Parathyroid adenoma (tissue), 2 donors: Measurements from ENCODE around the gene ARHGAP9.

ENCODE experiments used
- H2AFZ ChIP-seq: fragments of 300-600 bp; sonication (generic); one replicate; pipeline ENCODE4 v1.7.0; 2017; ENCODE audit warnings: antibody characterized with exemption, mild to moderate bottlenecking
- H3K27ac ChIP-seq: fragments of 300-600 bp; sonication (generic); one replicate; pipeline ENCODE4 v1.7.0; 2017
- H3K27me3 ChIP-seq: fragments of 300-600 bp; sonication (generic); one replicate; pipeline ENCODE4 v1.7.0; 2017; ENCODE audit warnings: low read length; ENCODE audit not compliant: control insufficient read depth, insufficient read depth
- H3K36me3 ChIP-seq: fragments of 300-600 bp; sonication (generic); one replicate; pipeline ENCODE4 v1.7.0; 2017; ENCODE audit warnings: low read length; ENCODE audit not compliant: control insufficient read depth, insufficient read depth
- H3K4me1 ChIP-seq: fragments of 300-600 bp; sonication (generic); one replicate; pipeline ENCODE4 v1.7.0; 2017; ENCODE audit warnings: control low read depth
- H3K4me2 ChIP-seq: fragments of 300-600 bp; sonication (generic); one replicate; pipeline ENCODE4 v1.7.0; 2017; ENCODE audit warnings: low read length
- H3K4me3 ChIP-seq: fragments of 300-600 bp; sonication (generic); one replicate; pipeline ENCODE4 v1.7.0; 2017; ENCODE audit warnings: low read depth, low read length
- H3K79me2 ChIP-seq: fragments of 300-600 bp; sonication (generic); one replicate; pipeline ENCODE4 v1.7.0; 2017; ENCODE audit warnings: control low read depth
- H3K9ac ChIP-seq: fragments of 300-600 bp; sonication (generic); one replicate; pipeline ENCODE4 v1.7.0; 2017; ENCODE audit warnings: mild to moderate bottlenecking
- H3K9me3 ChIP-seq: fragments of 300-600 bp; sonication (generic); one replicate; pipeline ENCODE4 v1.7.0; 2017; ENCODE audit warnings: low read length; ENCODE audit not compliant: control insufficient read depth
- TF ChIP-seq, protein P1 (sequence below): fragments of 300-600 bp; sonication (generic); IDR thresholded peaks from one replicate; pipeline ENCODE4 v1.7.0; 2017; ENCODE audit warnings: antibody characterized with exemption, mild to moderate bottlenecking
- donor health status: primary hyperparathyroidism.

The ARHGAP9 gene

DNA sequence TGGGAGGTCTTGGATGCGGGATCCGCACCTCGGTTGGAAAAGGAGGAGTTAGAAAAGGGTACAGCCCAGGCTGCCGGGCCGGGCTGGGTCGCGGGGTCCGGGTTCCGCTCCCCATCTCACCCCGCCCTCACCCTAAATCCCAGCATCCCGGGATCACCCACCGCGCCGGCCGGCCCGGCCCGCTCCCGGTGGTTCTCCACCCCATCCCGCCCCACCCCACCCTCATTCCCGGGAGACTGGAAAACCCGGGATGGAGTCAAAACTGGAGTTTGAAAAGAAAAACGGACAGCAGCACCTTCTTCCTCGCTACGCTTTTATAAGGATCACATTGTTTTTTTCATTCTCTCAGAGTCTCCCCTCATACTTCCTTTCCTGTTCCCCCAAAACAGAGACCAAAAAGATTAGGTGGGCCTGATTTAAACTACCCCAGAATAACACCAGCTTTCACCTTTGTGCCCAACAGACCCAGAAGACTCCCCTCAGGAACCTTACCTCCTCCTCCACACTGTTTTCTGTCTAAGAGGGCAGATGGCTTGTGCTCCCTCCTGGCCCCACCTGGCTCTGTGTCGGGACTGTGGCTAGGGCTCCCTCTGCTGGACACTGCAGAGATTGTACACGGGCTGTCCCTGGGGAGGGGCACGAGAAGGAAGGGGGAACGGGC lies 17.3 kb downstream of the ARHGAP9 start:
- Histone ChIP-seq H3K36me3 (no peaks in the 10 kb centered on the region), H2AFZ (peak overlapping the region; percentile 68), H3K4me1 (peaks cover 8% of the 10 kb centered on the region), H3K27ac (peak overlapping the region; percentile 26), H3K79me2 (no peaks in the 10 kb centered on the region), H3K4me3 (peak overlapping the region; percentile 72), H3K9ac (no peak overlapping the region), H3K4me2 (peak overlapping the region; percentile 81), H3K9me3 (no peaks in the 10 kb centered on the region), H3K27me3 (no peaks in the 10 kb centered on the region)
- TF ChIP-seq, protein P1, sequence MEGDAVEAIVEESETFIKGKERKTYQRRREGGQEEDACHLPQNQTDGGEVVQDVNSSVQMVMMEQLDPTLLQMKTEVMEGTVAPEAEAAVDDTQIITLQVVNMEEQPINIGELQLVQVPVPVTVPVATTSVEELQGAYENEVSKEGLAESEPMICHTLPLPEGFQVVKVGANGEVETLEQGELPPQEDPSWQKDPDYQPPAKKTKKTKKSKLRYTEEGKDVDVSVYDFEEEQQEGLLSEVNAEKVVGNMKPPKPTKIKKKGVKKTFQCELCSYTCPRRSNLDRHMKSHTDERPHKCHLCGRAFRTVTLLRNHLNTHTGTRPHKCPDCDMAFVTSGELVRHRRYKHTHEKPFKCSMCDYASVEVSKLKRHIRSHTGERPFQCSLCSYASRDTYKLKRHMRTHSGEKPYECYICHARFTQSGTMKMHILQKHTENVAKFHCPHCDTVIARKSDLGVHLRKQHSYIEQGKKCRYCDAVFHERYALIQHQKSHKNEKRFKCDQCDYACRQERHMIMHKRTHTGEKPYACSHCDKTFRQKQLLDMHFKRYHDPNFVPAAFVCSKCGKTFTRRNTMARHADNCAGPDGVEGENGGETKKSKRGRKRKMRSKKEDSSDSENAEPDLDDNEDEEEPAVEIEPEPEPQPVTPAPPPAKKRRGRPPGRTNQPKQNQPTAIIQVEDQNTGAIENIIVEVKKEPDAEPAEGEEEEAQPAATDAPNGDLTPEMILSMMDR = peak; percentile 96

DNA sequence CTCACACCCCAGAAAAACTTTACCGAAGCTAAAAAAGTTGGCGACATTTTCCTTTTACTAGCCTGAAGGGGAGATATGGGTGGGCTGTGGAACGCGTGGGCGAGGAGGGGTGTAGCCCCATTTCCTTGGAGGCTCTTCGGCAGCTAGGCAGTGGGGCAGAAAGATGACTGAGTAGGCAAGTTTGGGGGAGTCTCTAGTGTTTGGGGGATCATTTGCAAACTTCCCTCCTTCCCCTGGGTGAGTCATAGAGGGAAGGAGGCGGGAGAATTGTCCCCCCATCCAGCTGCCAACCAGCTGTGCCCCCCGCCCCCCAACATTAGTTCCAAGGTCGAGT lies 17.8 kb downstream of the ARHGAP9 start:
- peak overlapping the region; percentile 81 for H3K4me2 ChIP-seq
- H3K9me3 ChIP-seq = no peaks in the 10 kb centered on the region
- H3K4me1 ChIP-seq = peaks cover 8% of the 10 kb centered on the region
- H3K4me3 ChIP-seq = peak overlapping the region; percentile 72
- peak overlapping the region; percentile 2 for H2AFZ ChIP-seq
- H3K27ac ChIP-seq = no peak overlapping the region
- no peaks in the 10 kb centered on the region for H3K27me3 ChIP-seq
- TF ChIP-seq, protein P1 = no peak
- no peaks in the 10 kb centered on the region for H3K36me3 ChIP-seq
- H3K79me2 ChIP-seq = no peaks in the 10 kb centered on the region
- no peak overlapping the region for H3K9ac ChIP-seq

DNA sequence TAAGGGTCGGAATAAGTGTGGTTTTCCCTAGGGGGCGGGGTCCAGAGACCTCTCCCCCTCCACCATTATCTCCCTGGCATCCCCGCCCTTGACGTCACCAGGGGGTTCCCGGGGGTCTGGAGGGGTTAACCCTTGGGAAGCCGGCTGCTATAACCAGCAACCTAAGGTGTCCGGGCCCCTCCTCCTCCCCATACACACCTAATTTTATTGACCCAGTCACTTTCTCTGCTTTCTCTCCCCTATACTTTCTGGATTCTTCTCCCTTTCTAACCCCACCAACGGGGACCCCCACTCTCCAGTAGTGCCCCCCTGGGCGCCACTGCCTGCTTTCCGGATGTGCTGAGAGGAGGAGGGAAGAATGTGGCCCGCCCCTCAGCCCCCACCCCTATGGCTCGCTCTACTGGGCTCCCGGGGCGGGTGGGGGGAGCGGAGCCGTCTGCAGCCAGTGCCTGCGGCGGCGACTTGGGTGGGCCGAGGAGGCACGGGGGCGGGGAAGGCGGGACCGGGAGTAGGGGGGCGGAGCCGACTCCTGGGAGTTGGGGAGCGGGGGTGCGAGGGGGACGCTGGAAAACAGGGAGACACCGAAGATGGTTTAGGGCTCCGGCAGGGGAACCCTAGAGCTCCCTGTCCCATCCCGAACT lies 18.3 kb downstream of the ARHGAP9 start:
- Histone ChIP-seq H3K9me3 (no peaks in the 10 kb centered on the region), H3K4me3 (peak overlapping the region; percentile 72), H3K36me3 (no peaks in the 10 kb centered on the region), H3K27me3 (no peaks in the 10 kb centered on the region), H3K4me1 (peaks cover 8% of the 10 kb centered on the region), H3K27ac (no peak overlapping the region), H2AFZ (peak overlapping the region; percentile 2), H3K9ac (no peak overlapping the region), H3K79me2 (no peaks in the 10 kb centered on the region), H3K4me2 (peak overlapping the region; percentile 81)
- TF ChIP-seq, protein P1 = no peak

DNA sequence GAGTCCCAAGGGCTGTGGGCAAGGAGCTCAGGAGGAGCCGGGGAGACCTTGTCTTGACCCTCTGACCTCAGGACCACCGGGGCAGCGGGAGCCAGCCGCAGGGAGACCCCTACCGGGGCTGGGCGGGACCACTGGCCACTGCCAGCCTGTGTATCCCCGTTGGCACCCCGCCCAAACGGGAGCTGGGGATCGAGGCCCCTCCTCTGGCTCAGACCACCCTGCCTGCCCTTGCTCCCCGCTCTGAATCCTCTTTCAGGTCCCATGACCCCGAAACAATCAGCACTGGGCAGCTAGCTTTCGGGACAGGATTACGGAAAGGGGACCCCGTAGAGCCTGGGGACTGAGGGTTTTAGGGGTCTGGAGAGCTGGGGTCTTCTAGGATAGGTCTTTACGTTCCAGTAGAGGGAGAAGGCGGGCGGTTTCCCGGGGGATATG lies 18.8 kb downstream of the ARHGAP9 start:
- TF ChIP-seq, protein P1 = no peak
- Histone ChIP-seq H3K4me3 (no peak overlapping the region), H3K4me1 (peaks cover 12% of the 10 kb centered on the region), H3K9me3 (no peaks in the 10 kb centered on the region), H3K4me2 (no peak overlapping the region), H3K36me3 (no peaks in the 10 kb centered on the region), H3K27ac (no peak overlapping the region), H3K79me2 (no peaks in the 10 kb centered on the region), H3K9ac (no peak overlapping the region), H2AFZ (no peak overlapping the region), H3K27me3 (no peaks in the 10 kb centered on the region)

DNA sequence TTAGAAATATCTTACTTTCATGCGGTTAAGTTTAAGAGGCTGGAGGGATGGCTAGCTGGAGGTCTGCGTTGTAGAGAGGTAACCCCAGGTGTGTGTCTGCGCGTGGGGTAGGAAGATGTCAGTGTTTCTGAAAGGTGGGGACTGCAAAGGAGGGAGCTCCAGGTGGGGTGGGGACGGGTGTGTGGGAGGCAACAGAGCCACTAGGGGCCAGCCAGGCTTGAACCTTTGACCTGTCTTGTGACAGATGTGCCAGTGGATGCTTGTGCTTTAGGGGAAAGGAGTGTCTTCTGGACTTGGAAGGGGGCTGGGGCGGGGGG lies 19.2 kb downstream of the ARHGAP9 start:
- Histone ChIP-seq H3K36me3 (no peaks in the 10 kb centered on the region), H3K9me3 (no peaks in the 10 kb centered on the region), H3K4me1 (peaks cover 15% of the 10 kb centered on the region), H3K27me3 (no peaks in the 10 kb centered on the region), H3K4me3 (no peak overlapping the region), H3K9ac (no peak overlapping the region), H2AFZ (no peak overlapping the region), H3K4me2 (peak overlapping the region; percentile 97), H3K79me2 (no peaks in the 10 kb centered on the region), H3K27ac (no peak overlapping the region)
- TF ChIP-seq, protein P1 = no peak
